A204.1 (cell line): Measurements from ENCODE around the gene RIPK1.

Experiments
- FAIRE-seq: peaks from 2 replicates; lab custom pipeline; 2012; peaks lifted over from hg19 to GRCh38; lab: Jason Lieb, UNC

Gene RIPK1

GRCh38 chr6:3163248-3163594 is 94.9 kb downstream of the RIPK1 start:
- no peak for FAIRE-seq

DNA sequence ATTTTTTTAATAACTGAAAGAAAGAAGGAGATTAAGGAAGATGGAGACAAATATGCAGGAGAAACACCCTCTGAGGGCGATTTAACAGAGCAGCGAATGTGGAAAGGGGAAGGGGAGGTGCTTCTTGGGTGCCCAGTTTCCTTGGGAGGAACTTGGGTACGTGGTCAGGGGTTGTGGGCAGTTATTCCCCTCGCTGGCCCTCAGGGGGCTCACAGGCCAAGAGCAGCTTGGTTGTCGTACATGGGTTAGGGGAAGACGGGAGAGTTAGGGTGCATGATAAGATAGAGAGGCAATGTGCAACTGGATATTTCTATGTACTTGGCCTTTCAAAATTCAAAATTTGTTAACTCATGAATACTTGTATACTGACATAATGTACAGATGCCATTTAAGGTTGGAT is 96.1 kb downstream of the RIPK1 start:
- FAIRE-seq: no peak
